CD14-positive monocyte (primary cell): ENCODE measurements around the gene GIGYF2. TPM values are rescaled to one million over a fixed set of nuclear protein-coding genes. Genes with fewer than 3 reads are reported as not detected.
A peak's percentile ranks its signal among the peaks of the same experiment; 100 is the strongest.

ENCODE experiments used
- DNase-seq, 3 donors: peaks; one replicate each; pipeline ENCODE4 v3.0.0-alpha.2; 2011 to 2022
- H2AFZ ChIP-seq: 2 replicates; pipeline ENCODE4 v1.6.0; 2012; ENCODE audit warnings: mild to moderate bottlenecking, low read depth, low read length, inconsistent platforms; ENCODE audit not compliant: insufficient read depth, poor library complexity, severe bottlenecking
- H3K27ac ChIP-seq, 2 donors: 1 replicate in 1 of 2; 2 replicates in 1 of 2; pipeline ENCODE4 v1.5.1; 2012 to 2013; ENCODE audit warnings: low read length in 2 of 2, control low read depth in 1 of 2, inconsistent platforms in 1 of 2, low read depth in 1 of 2, mild to moderate bottlenecking in 1 of 2
- H3K27me3 ChIP-seq, 2 donors: one replicate each; pipeline versions ENCODE4 v1.6.0 to v1.6.1; 2011 to 2013; ENCODE audit warnings: low read length in 2 of 2; ENCODE audit not compliant: control insufficient read depth in 2 of 2, insufficient read depth in 2 of 2
- H3K36me3 ChIP-seq, 2 donors: replicated peaks in 1 of 2; 1 replicate in 1 of 2; 2 replicates in 1 of 2; pipeline versions ENCODE4 v1.5.1 to v1.6.1; 2012 to 2013; ENCODE audit warnings: low read length in 2 of 2, control low read depth in 1 of 2, inconsistent platforms in 1 of 2, mild to moderate bottlenecking in 1 of 2; ENCODE audit not compliant: insufficient read depth in 2 of 2, control insufficient read depth in 1 of 2
- H3K4me1 ChIP-seq, 2 donors: 1 replicate in 1 of 2; 2 replicates in 1 of 2; pipeline versions ENCODE4 v1.5.1 to v1.6.1; 2012 to 2013; ENCODE audit warnings: low read length in 2 of 2, control low read depth in 1 of 2, inconsistent platforms in 1 of 2, mild to moderate bottlenecking in 1 of 2, moderate library complexity in 1 of 2; ENCODE audit not compliant: insufficient read depth in 2 of 2, control insufficient read depth in 1 of 2
- H3K4me2 ChIP-seq: replicated peaks from 2 replicates; pipeline ENCODE3; 2012; ENCODE audit warnings: low read length, moderate library complexity, mild to moderate bottlenecking; ENCODE audit not compliant: poor library complexity, severe bottlenecking; ENCODE audit errors: extremely low read depth
- H3K4me3 ChIP-seq, 3 experiments: fragments of 200-600 bp in 1 of 3; sonication (generic) in 1 of 3; replicated peaks in 1 of 3; 1 replicate in 2 of 3; 2 replicates in 1 of 3; pipeline ENCODE4 v1.5.1; 2011 to 2013; ENCODE audit warnings: low read length in 3 of 3, mild to moderate bottlenecking in 3 of 3, control low read depth in 2 of 3, low read depth in 2 of 3, inconsistent platforms in 1 of 3, moderate library complexity in 1 of 3
- H3K79me2 ChIP-seq: 2 replicates; pipeline ENCODE4 v1.6.0; 2012; ENCODE audit warnings: mild to moderate bottlenecking, control low read depth, inconsistent platforms, low read length, moderate library complexity; ENCODE audit not compliant: insufficient read depth
- H3K9ac ChIP-seq: 2 replicates; pipeline ENCODE4 v1.6.0; 2017; ENCODE audit warnings: low read length, mild to moderate bottlenecking; ENCODE audit not compliant: insufficient read depth, poor library complexity, severe bottlenecking
- H3K9me3 ChIP-seq, 2 donors: replicated peaks in 1 of 2; 1 replicate in 1 of 2; 2 replicates in 1 of 2; pipeline versions ENCODE4 v1.5.1 to v1.6.1; 2012 to 2013; ENCODE audit warnings: low read length in 2 of 2, control low read depth in 1 of 2; ENCODE audit not compliant: control insufficient read depth in 1 of 2, insufficient read depth in 1 of 2
- H4K20me1 ChIP-seq: 2 replicates; pipeline ENCODE4 v1.6.0; 2012; ENCODE audit warnings: mild to moderate bottlenecking, low read length, control low read depth, moderate library complexity; ENCODE audit not compliant: insufficient read depth
- H3K27ac Mint-ChIP-seq, 7 donors: one replicate each; pipeline ENCODE4 v1.8.0; 2020; ENCODE audit warnings: mild to moderate bottlenecking in 7 of 7, mixed read lengths in 7 of 7, moderate library complexity in 6 of 7, inconsistent platforms in 2 of 7
- H3K27me3 Mint-ChIP-seq, 3 donors: one replicate each; pipeline ENCODE4 v1.8.0; 2021 to 2022; ENCODE audit warnings: low read depth in 3 of 3, mild to moderate bottlenecking in 3 of 3, mixed read lengths in 3 of 3, moderate library complexity in 3 of 3, inconsistent platforms in 1 of 3
- H3K36me3 Mint-ChIP-seq, 2 donors: one replicate each; pipeline ENCODE4 v1.8.0; 2020; ENCODE audit warnings: mixed read lengths in 2 of 2, inconsistent platforms in 1 of 2, mild to moderate bottlenecking in 1 of 2
- H3K4me1 Mint-ChIP-seq: one replicate; pipeline ENCODE4 v1.8.0; 2020; ENCODE audit warnings: mild to moderate bottlenecking, mixed read lengths
- H3K4me3 Mint-ChIP-seq, 2 donors: one replicate each; pipeline ENCODE4 v1.8.0; 2020; ENCODE audit warnings: mild to moderate bottlenecking in 2 of 2, mixed read lengths in 2 of 2, moderate library complexity in 1 of 2
- H3K9me3 Mint-ChIP-seq, 7 donors: one replicate each; pipeline ENCODE4 v1.8.0; 2020 to 2022; ENCODE audit warnings: mixed read lengths in 7 of 7, mild to moderate bottlenecking in 6 of 7, moderate library complexity in 6 of 7, inconsistent platforms in 2 of 7
- CTCF ChIP-seq: fragments of 200-600 bp; IDR thresholded peaks from one replicate; pipeline ENCODE4 v1.8.0; 2022; ENCODE audit warnings: antibody characterized with exemption, mild to moderate bottlenecking
- WGBS: methylation state at CpG from one replicate; pipeline ENCODE4 v1.1.5; 2013; ENCODE audit warnings: missing lambda C conversion rate; ENCODE audit not compliant: insufficient coverage; 5-methylcytosine and 5-hydroxymethylcytosine counted together
- intact Hi-C, 2 donors: fragments of 100-400 bp; cut with micrococcal nuclease; formaldehyde crosslinking; loops; one replicate each; pipeline versions ENCODE4 v1.15.0 to v1.15.1; 2023
- polyA plus RNA-seq, 3 donors: library from polyadenylated mRNA; depleted of rRNA in 1 of 3; unstranded in 2 of 3; stranded (reverse) in 1 of 3; fragments of 300-500 nt in 2 of 3; fragments of >200 nt in 1 of 3; fragmentation: Illumina TruSeq in 2 of 3; gene quantifications; 1 replicate in 2 of 3; 2 replicates in 1 of 3; pipeline ENCODE4 v1.2.3, GENCODE V29; 2012 to 2021

Gene GIGYF2
- polyA plus RNA-seq, 3 donors: 7.7 to 20.7 (median 17.3) TPM

GRCh38 chr2:232697807-232698110, 628 bp downstream of the GIGYF2 start:
- DNase-seq: no peak
- H3K27ac ChIP-seq: peak overlapping the region; percentile 87 to 95
- peaks cover 21 to 33% of the 10 kb centered on the region in 2 donors for H3K4me1 ChIP-seq
- Mint-ChIP-seq H3K4me1 (peaks cover 34% of the 10 kb centered on the region), H3K36me3 (peaks cover 13 to 15% of the 10 kb centered on the region in 2 donors), H3K27ac (peak overlapping the region; percentile 89 to 96 (median 93)), H3K9me3 (peaks cover 0 to 6% (median 0%) of the 10 kb centered on the region in 7 donors), H3K27me3 (peaks cover 2 to 5% (median 4%) of the 10 kb centered on the region in 3 donors), H3K4me3 (peak overlapping the region; percentile 90 to 96)
- H2AFZ ChIP-seq: peak overlapping the region; percentile 85
- peaks cover 0 to 3% of the 10 kb centered on the region in 2 donors for H3K36me3 ChIP-seq
- no peak for TF ChIP-seq CTCF
- H3K79me2 ChIP-seq: peaks cover 56% of the 10 kb centered on the region
- H3K4me2 ChIP-seq: peak overlapping the region; percentile 93
- H3K9ac ChIP-seq: peak overlapping the region; percentile 97
- WGBS: 0% methylated on average over 11 of the region's 11 CpGs
- H4K20me1 ChIP-seq: peaks cover 18% of the 10 kb centered on the region
- intact Hi-C loops: loop anchor here (10.0 kb wide), 2 partner anchors 143 to 1183 kb away; partner anchors contain the start of genes EIF4E2 (in 2 of the 2) and TIGD1 (in 2 of the 2)
- H3K9me3 ChIP-seq: no peaks in the 10 kb centered on the region
- no peaks in the 10 kb centered on the region for H3K27me3 ChIP-seq
- H3K4me3 ChIP-seq: peak overlapping the region; percentile 68 to 91 (median 87)

GRCh38 chr2:232698556-232699091, 1.5 kb downstream of the GIGYF2 start:
- DNase-seq: no peak
- Mint-ChIP-seq H3K9me3 (peaks cover 0 to 6% (median 0%) of the 10 kb centered on the region in 7 donors), H3K36me3 (peaks cover 15 to 19% of the 10 kb centered on the region in 2 donors), H3K4me3 (peak overlapping the region; percentile 39 to 96), H3K27me3 (peaks cover 0 to 5% (median 4%) of the 10 kb centered on the region in 3 donors), H3K4me1 (peaks cover 34% of the 10 kb centered on the region), H3K27ac (peak overlapping the region in 4 of 7 donors; percentile 8 to 96 (median 69))
- Histone ChIP-seq H3K4me1 (peaks cover 21 to 33% of the 10 kb centered on the region in 2 donors), H4K20me1 (peaks cover 26% of the 10 kb centered on the region), H2AFZ (peak overlapping the region; percentile 85), H3K4me3 (peak overlapping the region in 2 of 3 experiments; percentile 68 to 91), H3K79me2 (peaks cover 65% of the 10 kb centered on the region), H3K9me3 (no peaks in the 10 kb centered on the region), H3K4me2 (peak overlapping the region; percentile 93), H3K27me3 (no peaks in the 10 kb centered on the region), H3K36me3 (peaks cover 1 to 11% of the 10 kb centered on the region in 2 donors), H3K27ac (peak overlapping the region in 1 of 2 donors; percentile 95), H3K9ac (peak overlapping the region; percentile 97)
- TF ChIP-seq CTCF: no peak
- 45% methylated on average over 2 of the region's 4 CpGs for WGBS
- intact Hi-C loops: loop anchor here (10.0 kb wide), 2 partner anchors 144 to 1184 kb away; partner anchors contain the start of genes EIF4E2 (in 2 of the 2) and TIGD1 (in 2 of the 2)
